Effector memory CD4-positive, alpha-beta T cell (primary cell): Measurements from ENCODE around the gene SNPH.

ENCODE experiments used
- DNase-seq, 3 donors: peaks; one replicate each; pipeline ENCODE4 v3.0.0-alpha.2; 2020
- H3K27ac ChIP-seq: 2 replicates; pipeline ENCODE4 v1.7.0; 2013; ENCODE audit warnings: mild to moderate bottlenecking, low read length, moderate library complexity; ENCODE audit not compliant: insufficient read depth, poor library complexity, severe bottlenecking
- H3K27me3 ChIP-seq: replicated peaks from 2 replicates; pipeline ENCODE4 v1.7.0; 2013; ENCODE audit warnings: mild to moderate bottlenecking, low read length; ENCODE audit not compliant: insufficient read depth, control insufficient read depth, poor library complexity, severe bottlenecking
- H3K36me3 ChIP-seq: 2 replicates; pipeline ENCODE4 v1.7.0; 2013; ENCODE audit warnings: mild to moderate bottlenecking, low read length, moderate library complexity; ENCODE audit not compliant: control insufficient read depth, insufficient read depth
- H3K4me1 ChIP-seq: 2 replicates; pipeline ENCODE4 v1.7.0; 2013; ENCODE audit warnings: low read length, mild to moderate bottlenecking; ENCODE audit not compliant: control insufficient read depth, insufficient read depth, poor library complexity, severe bottlenecking
- H3K4me3 ChIP-seq: 2 replicates; pipeline ENCODE4 v1.7.0; 2013; ENCODE audit warnings: low read length, low read depth, mild to moderate bottlenecking; ENCODE audit not compliant: insufficient read depth, poor library complexity, severe bottlenecking
- H3K9me3 ChIP-seq: 2 replicates; pipeline ENCODE4 v1.7.0; 2013; ENCODE audit warnings: mild to moderate bottlenecking, low read length, moderate library complexity; ENCODE audit not compliant: control insufficient read depth

SNPH gene

GRCh38 chr20:1264727-1265126 is 1.4 kb upstream of the SNPH start:
- no peak overlapping the region for H3K27ac ChIP-seq
- no peak overlapping the region for H3K4me3 ChIP-seq
- peaks cover 16% of the 10 kb centered on the region for H3K4me1 ChIP-seq
- no peaks in the 10 kb centered on the region for H3K9me3 ChIP-seq
- no peak for DNase-seq
- H3K27me3 ChIP-seq, result no peaks in the 10 kb centered on the region
- no peaks in the 10 kb centered on the region for H3K36me3 ChIP-seq

GRCh38 chr20:1265226-1265915 is 723 bp upstream of the SNPH start:
- Histone ChIP-seq H3K27ac (peak overlapping the region; percentile 76), H3K4me3 (peak overlapping the region; percentile 80), H3K9me3 (no peaks in the 10 kb centered on the region), H3K4me1 (peaks cover 16% of the 10 kb centered on the region), H3K27me3 (no peaks in the 10 kb centered on the region), H3K36me3 (no peaks in the 10 kb centered on the region)
- no peak for DNase-seq

- H3K27ac ChIP-seq, result peak overlapping the region; percentile 76
- no peak for DNase-seq
- peaks cover 16% of the 10 kb centered on the region for H3K4me1 ChIP-seq
- peak overlapping the region; percentile 80 for H3K4me3 ChIP-seq
- peaks cover 3% of the 10 kb centered on the region for H3K36me3 ChIP-seq
- H3K9me3 ChIP-seq, result no peaks in the 10 kb centered on the region
- no peaks in the 10 kb centered on the region for H3K27me3 ChIP-seq
Observed at GRCh38 chr20:1265916-1266166, 253 bp upstream of the SNPH start.

- H3K4me3 ChIP-seq, result no peak overlapping the region
- no peak for DNase-seq
- H3K36me3 ChIP-seq, result peaks cover 4% of the 10 kb centered on the region
- no peaks in the 10 kb centered on the region for H3K27me3 ChIP-seq
- H3K9me3 ChIP-seq, result no peaks in the 10 kb centered on the region
- H3K4me1 ChIP-seq, result peaks cover 16% of the 10 kb centered on the region
- H3K27ac ChIP-seq, result no peak overlapping the region
Observed at GRCh38 chr20:1267161-1267560, 1.1 kb downstream of the SNPH start.

GRCh38 chr20:1267809-1268374 is 1.8 kb downstream of the SNPH start:
- peaks cover 16% of the 10 kb centered on the region for H3K4me1 ChIP-seq
- H3K4me3 ChIP-seq, result no peak overlapping the region
- DNase-seq, result no peak
- no peak overlapping the region for H3K27ac ChIP-seq
- no peaks in the 10 kb centered on the region for H3K27me3 ChIP-seq
- no peaks in the 10 kb centered on the region for H3K9me3 ChIP-seq
- H3K36me3 ChIP-seq, result peaks cover 4% of the 10 kb centered on the region

- Histone ChIP-seq H3K4me3 (no peak overlapping the region), H3K36me3 (peaks cover 4% of the 10 kb centered on the region), H3K4me1 (peaks cover 16% of the 10 kb centered on the region), H3K27me3 (no peaks in the 10 kb centered on the region), H3K9me3 (no peaks in the 10 kb centered on the region), H3K27ac (no peak overlapping the region)
- DNase-seq, result no peak
Observed at GRCh38 chr20:1269235-1269634, 3.1 kb downstream of the SNPH start.

GRCh38 chr20:1269850-1270249 is 3.8 kb downstream of the SNPH start:
- Histone ChIP-seq H3K4me1 (peaks cover 11% of the 10 kb centered on the region), H3K27me3 (no peaks in the 10 kb centered on the region), H3K27ac (no peak overlapping the region), H3K4me3 (no peak overlapping the region), H3K9me3 (no peaks in the 10 kb centered on the region), H3K36me3 (peaks cover 4% of the 10 kb centered on the region)
- DNase-seq, result no peak

GRCh38 chr20:1272368-1273100 is 6.4 kb downstream of the SNPH start:
- no peak for DNase-seq
- H3K4me3 ChIP-seq, result no peak overlapping the region
- no peaks in the 10 kb centered on the region for H3K4me1 ChIP-seq
- H3K36me3 ChIP-seq, result peaks cover 4% of the 10 kb centered on the region
- H3K27me3 ChIP-seq, result no peaks in the 10 kb centered on the region
- no peak overlapping the region for H3K27ac ChIP-seq
- H3K9me3 ChIP-seq, result no peaks in the 10 kb centered on the region

GRCh38 chr20:1273366-1273765 is 7.3 kb downstream of the SNPH start:
- H3K36me3 ChIP-seq, result peaks cover 4% of the 10 kb centered on the region
- DNase-seq, result no peak
- H3K4me3 ChIP-seq, result no peak overlapping the region
- no peak overlapping the region for H3K27ac ChIP-seq
- no peaks in the 10 kb centered on the region for H3K4me1 ChIP-seq
- no peaks in the 10 kb centered on the region for H3K9me3 ChIP-seq
- H3K27me3 ChIP-seq, result no peaks in the 10 kb centered on the region

- H3K4me3 ChIP-seq, result no peak overlapping the region
- no peaks in the 10 kb centered on the region for H3K9me3 ChIP-seq
- no peaks in the 10 kb centered on the region for H3K27me3 ChIP-seq
- no peaks in the 10 kb centered on the region for H3K4me1 ChIP-seq
- DNase-seq, result no peak
- H3K36me3 ChIP-seq, result peaks cover 4% of the 10 kb centered on the region
- no peak overlapping the region for H3K27ac ChIP-seq
Observed at GRCh38 chr20:1274485-1275311, 8.6 kb downstream of the SNPH start.
